Mesenteric fat pad (tissue), 1 donor: ENCODE measurements around the gene NONO. TPM values are rescaled to one million over a fixed set of nuclear protein-coding genes. Genes with fewer than 3 reads are reported as not detected.
"Not testable (repeated sequence)": the region's sequence is repeated elsewhere in the genome, so short reads cannot be mapped to it uniquely, and the experiment has no call there.

ENCODE experiments used
- DNase-seq: peaks from one replicate; pipeline ENCODE4 v3.0.0-alpha.2; 2020; ENCODE audit warnings: low spot score
- total RNA-seq: library from RNA; stranded (reverse); fragmentation: NEBNext Ultra II Directional; extraction: Animal tissue kit (Norgen Biotek cat#: 25700); gene quantifications from one replicate; pipeline ENCODE4 v1.2.1, GENCODE V29; 2021
- donor health status: DM: yes; HTN: yes; CAD: no.

Gene NONO
- total RNA-seq, 1 donor from 2014 or later = 168 TPM

- DNase-seq = no peak
These were observed 677 bp upstream of the NONO start for GRCh38 chrX:71282514-71283402.

- DNase-seq = no peak
These were observed 2.5 kb downstream of the NONO start for GRCh38 chrX:71285929-71286328.

GRCh38 chrX:71291381-71291780 is 7.9 kb downstream of the NONO start:
- DNase-seq = no peak

DNA sequence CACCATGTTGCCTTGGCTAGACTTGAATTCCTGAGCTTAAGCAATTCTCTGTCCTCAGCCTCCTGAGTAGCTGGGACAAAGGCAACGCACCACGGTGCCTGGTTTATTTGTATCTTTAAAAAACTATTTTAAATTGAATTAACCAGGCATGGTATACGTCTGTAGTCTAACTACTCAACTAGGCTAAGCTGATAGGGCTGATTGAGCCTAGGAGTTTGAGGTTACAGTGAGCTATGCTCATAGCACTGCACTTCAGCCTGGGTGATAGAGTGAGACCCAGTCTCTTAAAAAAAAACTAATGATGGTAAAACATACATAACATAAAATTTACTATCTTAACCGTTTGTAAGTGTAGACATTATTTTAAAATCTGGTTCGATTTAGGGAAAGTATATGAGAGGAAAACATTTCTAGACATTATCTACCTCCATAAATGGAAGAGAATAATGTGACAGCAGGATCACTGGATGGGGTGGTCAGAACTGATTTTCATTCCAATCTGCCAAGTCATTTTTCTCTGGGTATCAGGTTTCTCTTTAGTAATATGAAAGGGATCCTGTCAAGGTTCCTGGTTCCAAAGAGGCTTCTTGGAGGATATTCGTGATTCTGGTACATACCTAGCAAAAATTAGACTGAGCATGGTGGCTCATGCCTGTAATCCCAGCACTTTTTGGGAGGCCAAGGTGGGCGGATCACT is 9.4 kb downstream of the NONO start:
- DNase-seq = no peak

GRCh38 chrX:71296806-71297205 is 13.4 kb downstream of the NONO start:
- no peak for DNase-seq

GRCh38 chrX:71298119-71298518 is 14.7 kb downstream of the NONO start:
- DNase-seq = no peak

DNA sequence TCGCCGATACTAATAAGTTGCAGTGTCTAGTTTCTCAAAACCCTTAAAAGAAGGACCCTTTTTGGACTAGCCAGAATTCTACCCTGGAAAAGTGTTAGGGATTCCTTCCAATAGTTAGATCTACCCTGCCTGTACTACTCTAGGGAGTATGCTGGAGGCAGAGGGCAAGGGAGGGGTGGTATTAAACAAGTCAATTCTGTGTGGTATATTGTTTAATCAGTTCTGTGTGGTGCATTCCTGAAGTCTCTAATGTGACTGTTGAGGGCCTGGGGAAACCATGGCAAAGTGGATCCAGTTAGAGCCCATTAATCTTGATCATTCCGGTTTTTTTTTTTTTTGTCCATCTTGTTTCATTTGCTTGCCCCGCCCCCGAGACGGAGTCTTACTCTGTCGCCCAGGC is 16.6 kb downstream of the NONO start:
- not testable (repeated sequence) for DNase-seq

GRCh38 chrX:71300495-71300894 is 17.1 kb downstream of the NONO start:
- not testable (repeated sequence) for DNase-seq

DNA sequence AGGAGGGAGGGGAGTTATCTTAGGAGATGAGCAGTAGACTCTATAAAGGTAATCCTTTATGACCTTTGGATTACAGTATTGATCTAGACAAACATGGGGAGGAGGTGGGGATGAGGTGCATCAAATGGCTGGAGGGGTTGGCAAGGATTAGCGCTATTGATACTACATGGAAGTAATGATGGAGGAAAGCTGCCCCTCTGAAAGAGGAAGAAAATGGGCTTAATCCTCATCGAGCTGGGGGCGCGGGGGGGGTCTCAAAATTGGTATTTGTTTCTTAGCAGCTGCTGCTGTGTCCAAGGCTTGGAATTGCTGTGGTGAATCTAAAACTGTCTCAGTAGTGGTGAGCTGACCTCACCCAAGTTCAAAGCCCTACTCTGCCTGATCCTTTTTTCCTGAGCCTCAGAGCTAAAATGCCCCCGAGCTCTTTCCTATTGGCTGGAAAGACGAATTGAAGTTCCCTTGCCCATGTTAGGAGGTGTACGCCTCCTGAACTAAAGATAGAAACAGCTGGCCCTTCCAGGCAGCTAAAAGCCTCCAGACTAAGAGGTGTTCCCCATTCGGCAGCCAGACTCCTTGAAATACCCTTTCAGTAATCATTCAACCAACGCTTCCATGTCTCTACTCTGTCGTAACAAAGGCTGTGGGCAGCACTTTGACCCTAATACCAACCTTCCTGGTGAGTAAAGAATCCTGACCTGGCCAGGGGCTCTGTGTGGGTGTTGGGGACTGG is 17.9 kb downstream of the NONO start, which contains the start of gene ITGB1BP2:
Gene ITGB1BP2, plus strand, starts transcription at position 556 of the 730 bp plus-strand sequence. Its CDS starts 57 bp downstream, at position 613.
- no peak for DNase-seq

DNA sequence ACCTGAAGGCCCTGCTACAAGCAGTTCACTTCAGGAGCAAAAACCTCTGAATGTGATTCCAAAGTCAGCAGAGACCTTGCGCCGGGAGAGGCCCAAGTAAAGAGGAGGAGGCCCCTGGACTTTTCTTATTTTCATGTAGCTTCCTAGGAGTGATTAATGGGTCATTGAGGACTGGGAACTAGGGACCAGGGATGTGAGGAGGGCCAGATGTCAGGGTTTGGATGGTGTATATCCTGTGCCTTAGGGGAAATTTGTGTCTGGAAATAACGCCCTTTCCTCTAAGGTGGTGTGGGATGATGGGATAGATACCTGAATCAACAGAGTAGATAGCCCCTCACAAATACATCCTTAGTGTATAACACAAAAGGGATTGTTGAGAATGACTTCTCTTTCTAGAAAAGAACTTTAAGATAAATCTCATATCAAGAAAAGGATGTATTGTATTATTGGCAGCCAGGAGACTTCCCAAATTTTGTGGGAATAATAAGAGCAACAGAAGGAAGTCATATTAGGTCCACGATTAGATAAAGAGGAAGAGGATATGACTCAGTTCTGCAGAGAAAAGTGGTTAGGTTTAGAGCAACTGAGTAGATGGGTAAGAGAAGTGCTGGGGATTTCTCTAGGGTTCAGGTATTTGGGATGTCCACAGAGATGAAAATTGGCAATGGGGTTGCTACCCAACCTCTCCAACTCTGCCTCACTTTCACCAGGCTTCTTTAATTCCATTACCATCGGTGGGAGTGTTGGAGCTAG is 19.2 kb downstream of the NONO start:
- no peak for DNase-seq

DNA sequence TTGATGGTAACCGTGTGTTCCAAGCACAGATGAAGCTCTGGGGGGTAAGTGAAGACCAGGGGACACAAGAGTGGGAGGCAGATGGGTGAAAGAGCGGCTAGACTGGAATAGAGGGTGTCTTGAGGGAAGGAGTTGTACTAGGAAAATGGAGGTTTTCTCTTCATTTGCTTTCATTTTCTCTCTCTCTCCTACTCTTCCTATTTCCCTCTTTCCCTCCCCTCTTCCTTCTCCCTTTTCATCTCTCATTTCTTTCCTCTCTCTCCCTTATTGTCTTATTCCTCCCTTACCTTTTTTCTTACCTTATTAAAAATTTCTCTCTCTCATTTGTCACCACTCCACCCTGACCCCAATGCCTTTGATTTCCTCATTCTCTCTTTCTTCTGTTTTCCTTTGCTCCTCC is 21.1 kb downstream of the NONO start:
- no peak for DNase-seq

GRCh38 chrX:71315917-71316316 is 32.5 kb downstream of the NONO start:
- no peak for DNase-seq

GRCh38 chrX:71316959-71317358 is 33.5 kb downstream of the NONO start:
- DNase-seq = not testable (repeated sequence)

GRCh38 chrX:71320126-71320525 is 36.7 kb downstream of the NONO start:
- DNase-seq = no peak

- DNase-seq = no peak
These were observed 38.3 kb downstream of the NONO start for GRCh38 chrX:71321731-71322130.

DNA sequence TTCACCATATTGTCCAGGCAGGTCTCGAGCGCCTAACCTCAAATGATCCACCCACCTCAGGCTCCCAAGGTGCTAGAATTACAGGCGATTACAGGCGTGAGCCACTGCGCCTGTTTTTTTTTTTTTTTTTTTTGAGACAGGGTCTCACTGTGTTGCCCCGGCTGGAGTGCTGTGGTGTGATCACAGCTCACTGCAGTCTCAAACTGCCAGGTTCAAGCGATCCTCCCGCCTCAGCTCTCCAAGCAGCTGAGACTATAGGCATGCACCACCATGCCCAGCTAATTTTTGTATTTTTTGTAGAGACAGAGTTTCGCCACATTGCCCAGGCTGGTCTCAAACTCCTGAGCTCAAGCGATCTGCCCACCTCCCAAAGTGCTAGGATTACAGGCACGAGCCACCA is 41.0 kb downstream of the NONO start:
- DNase-seq = not testable (repeated sequence)

GRCh38 chrX:71326394-71326793 is 43.0 kb downstream of the NONO start:
- no peak for DNase-seq

- DNase-seq = peak; percentile 20
These were observed 65.8 kb downstream of the NONO start for GRCh38 chrX:71349151-71349665.

GRCh38 chrX:71349867-71350266 is 66.4 kb downstream of the NONO start:
- not testable (repeated sequence) for DNase-seq
